DOHH2 (cell line): ENCODE data around the gene FZD7.

ENCODE experiments used
- CTCF ChIP-seq: fragments of 200-600 bp; sonication (generic); IDR thresholded peaks from one replicate; pipeline ENCODE4 v1.5.1; 2014; ENCODE audit warnings: antibody characterized with exemption, mild to moderate bottlenecking, low read depth, low read length; ENCODE audit not compliant: poor library complexity, severe bottlenecking
- EZH2phosphoT487 ChIP-seq: fragments of 200-600 bp; sonication (generic); IDR thresholded peaks from 2 replicates; pipeline ENCODE4 v1.6.1; 2017; ENCODE audit warnings: borderline replicate concordance, mild to moderate bottlenecking, antibody characterized with exemption, low read length, moderate library complexity, mixed read lengths

GRCh38 chr2:202014759-202015211 is 18.9 kb upstream of the FZD7 start:
- TF ChIP-seq CTCF (no peak), EZH2phosphoT487 (no peak)
